Keratinocyte (primary cell): Measurements from ENCODE around the gene PPM1H. TPM values are rescaled to one million over a fixed set of nuclear protein-coding genes. Genes with fewer than 3 reads are reported as not detected.

Source experiments
- DNase-seq: peaks from one replicate; pipeline ENCODE4 v3.0.0-alpha.2; 2011; ENCODE audit warnings: low read depth, missing footprints, low spot score
- FAIRE-seq: peaks from 2 replicates; lab custom pipeline; 2011; peaks lifted over from hg19 to GRCh38; lab: Jason Lieb, UNC
- H2AFZ ChIP-seq: 2 replicates; pipeline ENCODE4 v1.6.0; 2012; ENCODE audit warnings: low read length, control low read depth, inconsistent platforms; ENCODE audit not compliant: control insufficient read depth
- H3K27ac ChIP-seq: 2 replicates; pipeline ENCODE4 v1.5.1; 2011; ENCODE audit warnings: low read length; ENCODE audit not compliant: control insufficient read depth, insufficient read depth
- H3K27me3 ChIP-seq: 3 replicates; pipeline ENCODE4 v1.6.0; 2011; ENCODE audit warnings: low read length; ENCODE audit not compliant: control insufficient read depth, insufficient read depth; ENCODE audit errors: extremely low read depth
- H3K36me3 ChIP-seq, 2 experiments: 2 replicates in 1 of 2; 3 replicates in 1 of 2; pipeline ENCODE4 v1.5.1; 2011; ENCODE audit warnings: low read length in 2 of 2, mild to moderate bottlenecking in 1 of 2; ENCODE audit not compliant: control insufficient read depth in 2 of 2, insufficient read depth in 2 of 2; ENCODE audit errors: extremely low read depth in 1 of 2
- H3K4me1 ChIP-seq: 3 replicates; pipeline ENCODE4 v1.5.1; 2011; ENCODE audit warnings: low read length; ENCODE audit not compliant: control insufficient read depth, insufficient read depth; ENCODE audit errors: extremely low read depth
- H3K4me2 ChIP-seq: 3 replicates; pipeline ENCODE4 v1.6.0; 2011; ENCODE audit warnings: low read depth, low read length; ENCODE audit not compliant: control insufficient read depth, insufficient read depth; ENCODE audit errors: extremely low read depth
- H3K4me3 ChIP-seq, 3 experiments: fragments of 200-600 bp in 1 of 3; sonication (generic) in 1 of 3; 2 replicates in 2 of 3; 3 replicates in 1 of 3; pipeline ENCODE4 v1.5.1; 2011 to 2016; ENCODE audit warnings: low read length in 3 of 3, mild to moderate bottlenecking in 3 of 3, control low read depth in 2 of 3, inconsistent platforms in 1 of 3, low read depth in 1 of 3, mixed read lengths in 1 of 3, mixed run types in 1 of 3, moderate library complexity in 1 of 3; ENCODE audit not compliant: control insufficient read depth in 2 of 3, insufficient read depth in 2 of 3; ENCODE audit errors: extremely low read depth in 1 of 3
- H3K79me2 ChIP-seq: 2 replicates; pipeline ENCODE4 v1.6.0; 2012; ENCODE audit warnings: low read length; ENCODE audit not compliant: control insufficient read depth, insufficient read depth
- H3K9ac ChIP-seq: 3 replicates; pipeline ENCODE4 v1.6.0; 2011; ENCODE audit warnings: low read length; ENCODE audit not compliant: control insufficient read depth, insufficient read depth; ENCODE audit errors: extremely low read depth
- H3K9me1 ChIP-seq: 3 replicates; pipeline ENCODE4 v1.6.0; 2011; ENCODE audit warnings: low read length; ENCODE audit not compliant: control insufficient read depth, insufficient read depth; ENCODE audit errors: extremely low read depth
- H3K9me3 ChIP-seq: 2 replicates; pipeline ENCODE4 v1.5.1; 2012; ENCODE audit warnings: low read depth, low read length; ENCODE audit not compliant: control insufficient read depth
- H4K20me1 ChIP-seq: 3 replicates; pipeline ENCODE4 v1.6.0; 2011; ENCODE audit warnings: low read length; ENCODE audit not compliant: control insufficient read depth, insufficient read depth; ENCODE audit errors: extremely low read depth
- EZH2 ChIP-seq: IDR thresholded peaks from one replicate; pipeline ENCODE4 v1.6.1; 2012; ENCODE audit warnings: inconsistent platforms, mild to moderate bottlenecking, low read length, moderate library complexity
- dilution Hi-C: fragments of 300-500 bp; cut with MboI; formaldehyde crosslinking; loops from one replicate; pipeline ENCODE4 v1.7.0; 2020; ENCODE audit warnings: low sequenced_read_pairs; ENCODE audit not compliant: extremely low pct_ligation_motif_present
- polyA plus RNA-seq, 5 experiments: library from polyadenylated mRNA; depleted of rRNA in 3 of 5; stranded (reverse) in 3 of 5; stranded (forward) in 1 of 5; unstranded in 1 of 5; fragments of >200 nt; gene quantifications; 1 replicate in 1 of 5; 2 replicates in 3 of 5; 3 replicates in 1 of 5; pipeline versions ENCODE4 v1.2.1 to v1.2.3, GENCODE V29; 2011 to 2012; ENCODE audit warnings: missing spikeins in 2 of 5, low read depth in 1 of 5, low replicate concordance in 1 of 5
- TF ChIP-seq, protein P1 (sequence below), 3 experiments: IDR thresholded peaks in 1 of 3; conservative IDR thresholded peaks in 1 of 3; optimal IDR thresholded peaks in 1 of 3; 2 replicates in 2 of 3; 3 replicates in 1 of 3; pipeline versions ENCODE3 to v1.5.1; 2011; ENCODE audit warnings: low read length in 3 of 3, mild to moderate bottlenecking in 3 of 3, moderate library complexity in 2 of 3, control low read depth in 1 of 3, inconsistent platforms in 1 of 3; ENCODE audit not compliant: insufficient read depth in 2 of 3; ENCODE audit errors: extremely low read depth in 1 of 3

PPM1H gene
- polyA plus RNA-seq, 1 donor (not counting 4 experiments of a cell fraction or from before 2014, with no cell fraction given), result 0.09 TPM

DNA sequence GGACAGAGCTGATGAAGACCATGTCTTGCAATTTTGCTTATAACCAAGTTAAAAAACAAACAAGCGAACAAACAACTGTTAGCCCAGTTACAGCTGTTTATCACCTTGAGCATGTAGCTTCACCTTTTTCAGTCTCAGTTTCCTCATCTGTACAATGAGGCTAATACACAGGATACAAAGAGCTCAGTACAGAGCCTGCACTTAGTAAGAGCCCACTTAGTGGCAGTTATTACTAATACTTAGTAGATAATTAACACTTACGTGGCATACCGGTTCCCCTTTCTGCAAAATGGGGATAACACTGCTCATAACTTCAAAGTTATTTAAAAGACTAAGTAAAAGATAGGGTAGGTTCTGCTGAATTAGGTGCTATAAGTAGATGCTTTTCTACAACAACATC lies 240.3 kb downstream of the PPM1H start:
- no peak overlapping the region for H2AFZ ChIP-seq
- no peaks in the 10 kb centered on the region for H4K20me1 ChIP-seq
- H3K9me1 ChIP-seq, result no peaks in the 10 kb centered on the region
- H3K9me3 ChIP-seq, result no peaks in the 10 kb centered on the region
- FAIRE-seq (no peak), DNase-seq (no peak)
- no peaks in the 10 kb centered on the region for H3K27me3 ChIP-seq
- no peak overlapping the region for H3K9ac ChIP-seq
- H3K79me2 ChIP-seq, result no peaks in the 10 kb centered on the region
- H3K36me3 ChIP-seq, result no peaks in the 10 kb centered on the region
- no peak overlapping the region for H3K4me2 ChIP-seq
- peaks cover 8% of the 10 kb centered on the region for H3K4me1 ChIP-seq
- dilution Hi-C loops, result no loop called here
- TF ChIP-seq EZH2, result no peak
- TF ChIP-seq, protein P1, sequence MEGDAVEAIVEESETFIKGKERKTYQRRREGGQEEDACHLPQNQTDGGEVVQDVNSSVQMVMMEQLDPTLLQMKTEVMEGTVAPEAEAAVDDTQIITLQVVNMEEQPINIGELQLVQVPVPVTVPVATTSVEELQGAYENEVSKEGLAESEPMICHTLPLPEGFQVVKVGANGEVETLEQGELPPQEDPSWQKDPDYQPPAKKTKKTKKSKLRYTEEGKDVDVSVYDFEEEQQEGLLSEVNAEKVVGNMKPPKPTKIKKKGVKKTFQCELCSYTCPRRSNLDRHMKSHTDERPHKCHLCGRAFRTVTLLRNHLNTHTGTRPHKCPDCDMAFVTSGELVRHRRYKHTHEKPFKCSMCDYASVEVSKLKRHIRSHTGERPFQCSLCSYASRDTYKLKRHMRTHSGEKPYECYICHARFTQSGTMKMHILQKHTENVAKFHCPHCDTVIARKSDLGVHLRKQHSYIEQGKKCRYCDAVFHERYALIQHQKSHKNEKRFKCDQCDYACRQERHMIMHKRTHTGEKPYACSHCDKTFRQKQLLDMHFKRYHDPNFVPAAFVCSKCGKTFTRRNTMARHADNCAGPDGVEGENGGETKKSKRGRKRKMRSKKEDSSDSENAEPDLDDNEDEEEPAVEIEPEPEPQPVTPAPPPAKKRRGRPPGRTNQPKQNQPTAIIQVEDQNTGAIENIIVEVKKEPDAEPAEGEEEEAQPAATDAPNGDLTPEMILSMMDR (optimal IDR thresholded peaks at IDR 0.05 in 1 of 3, IDR thresholded peaks at IDR 0.05 in 1 of 3, conservative IDR thresholded peaks at IDR 0.05 in 1 of 3; ENCODE audit: extremely low read depth in 1 of 3, insufficient read depth in 2 of 3, low read length in 3 of 3), result no peak
- H3K27ac ChIP-seq, result no peak overlapping the region
- no peak overlapping the region for H3K4me3 ChIP-seq

DNA sequence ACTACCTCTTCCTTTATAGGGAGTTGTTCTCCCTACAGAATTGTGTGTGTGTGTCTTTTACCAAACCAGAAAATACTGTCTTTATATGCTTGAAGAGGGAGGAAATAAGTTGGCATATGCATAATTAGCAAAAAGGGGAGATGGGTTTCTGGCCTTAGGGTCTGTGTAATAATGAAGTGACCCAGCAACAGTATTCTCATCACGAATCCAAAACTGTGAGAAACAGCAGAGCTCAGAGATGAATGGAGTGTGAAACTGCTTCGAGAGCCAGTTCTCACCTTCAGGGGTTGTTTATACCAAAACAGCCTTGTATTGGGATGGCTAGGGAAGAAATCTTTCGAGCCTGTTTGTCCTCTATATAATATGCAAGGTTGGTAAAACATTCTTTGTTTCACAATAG lies 240.8 kb downstream of the PPM1H start:
- H3K27ac ChIP-seq, result no peak overlapping the region
- peaks cover 8% of the 10 kb centered on the region for H3K4me1 ChIP-seq
- no peak for TF ChIP-seq EZH2
- TF ChIP-seq, protein P1 (optimal IDR thresholded peaks at IDR 0.05 in 1 of 3, IDR thresholded peaks at IDR 0.05 in 1 of 3, conservative IDR thresholded peaks at IDR 0.05 in 1 of 3; ENCODE audit: extremely low read depth in 1 of 3, insufficient read depth in 2 of 3, low read length in 3 of 3), result no peak
- H2AFZ ChIP-seq, result no peak overlapping the region
- DNase-seq, result no peak
- H3K79me2 ChIP-seq, result no peaks in the 10 kb centered on the region
- H3K9me3 ChIP-seq, result no peaks in the 10 kb centered on the region
- H4K20me1 ChIP-seq, result no peaks in the 10 kb centered on the region
- no peaks in the 10 kb centered on the region for H3K27me3 ChIP-seq
- dilution Hi-C loops, result no loop called here
- no peaks in the 10 kb centered on the region for H3K9me1 ChIP-seq
- H3K9ac ChIP-seq, result no peak overlapping the region
- no peak overlapping the region for H3K4me3 ChIP-seq
- H3K4me2 ChIP-seq, result no peak overlapping the region
- H3K36me3 ChIP-seq, result no peaks in the 10 kb centered on the region
- no peak for FAIRE-seq
